ENCODE measurements around the gene VIPAS39. TPM values are rescaled to one million over a fixed set of nuclear protein-coding genes. Genes with fewer than 3 reads are reported as not detected.

The VIPAS39 gene
- total RNA-seq, 1 experiment from 2014 or later, result 16.8 TPM

DNA sequence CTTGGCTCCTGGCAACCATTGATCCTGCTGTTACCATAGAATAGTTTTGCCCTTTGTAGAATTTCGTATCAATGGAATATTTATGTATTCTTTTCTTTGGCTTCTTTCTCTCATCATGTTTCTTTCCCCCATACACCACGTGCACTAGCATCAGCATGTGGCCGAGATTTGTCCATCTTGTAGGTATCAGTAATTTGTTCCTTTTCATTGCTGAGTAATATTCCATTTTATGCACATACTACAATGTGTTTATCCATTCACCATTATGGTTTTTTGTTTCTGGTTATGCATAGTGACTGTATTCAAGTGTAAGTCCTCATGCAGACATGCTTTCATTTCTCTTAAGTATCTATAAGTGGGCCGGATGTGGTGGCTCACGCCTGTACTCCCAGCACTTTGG lies 45.7 kb upstream of the VIPAS39 start:
- H3K4me1 ChIP-seq (ENCODE audit: control insufficient read depth in 1 of 2, insufficient read depth in 2 of 2, low read length in 2 of 2), result no peaks in the 10 kb centered on the region
- no peaks in the 10 kb centered on the region for H3K9me3 ChIP-seq (ENCODE audit: control insufficient read depth in 1 of 2, insufficient read depth in 1 of 2, low read depth in 1 of 2, low read length in 2 of 2)
- TF ChIP-seq FOSL1 (IDR thresholded peaks at IDR 0.05; ENCODE audit: low read depth) (no peak), ATF3 (IDR thresholded peaks at IDR 0.05) (no peak), POLR2A (IDR thresholded peaks at IDR 0.05; ENCODE audit: borderline replicate concordance, extremely low read depth, insufficient read depth, insufficient read length) (no peak), SP1 (IDR thresholded peaks at IDR 0.05; ENCODE audit: low read depth) (no peak), ZBTB33 (IDR thresholded peaks at IDR 0.05; ENCODE audit: extremely low read depth, insufficient replicate concordance, low read length) (no peak), TCF7L2 (IDR thresholded peaks at IDR 0.05; ENCODE audit: borderline replicate concordance, extremely low read depth, insufficient read depth, insufficient read length) (no peak), POLR2AphosphoS5 (IDR thresholded peaks at IDR 0.05; ENCODE audit: low read depth, low read length) (no peak), EZH2 (IDR thresholded peaks at IDR 0.05) (no peak), CEBPB (IDR thresholded peaks at IDR 0.05; ENCODE audit: low read depth) (no peak), RAD21 (IDR thresholded peaks at IDR 0.05; ENCODE audit: low read depth) (no peak), EZH2phosphoT487 (IDR thresholded peaks at IDR 0.05; ENCODE audit: borderline replicate concordance) (no peak)
- POLR2A ChIA-PET, result no interaction called here
- no peaks in the 10 kb centered on the region for H3K27me3 ChIP-seq (ENCODE audit: insufficient read depth, low read length)
- DNase-seq (ENCODE audit: low read depth, low spot score) (no peak), ATAC-seq (no peak)
- no peak overlapping the region for H3K9ac ChIP-seq (ENCODE audit: low read length)
- no peaks in the 10 kb centered on the region for H3K36me3 ChIP-seq (ENCODE audit: control insufficient read depth in 1 of 2, insufficient read depth in 2 of 2, low read length in 2 of 2)
- no peak overlapping the region for H3K27ac ChIP-seq (ENCODE audit: low read depth, low read length)
- H3K79me2 ChIP-seq (ENCODE audit: insufficient read depth, low read length), result no peaks in the 10 kb centered on the region
- H3K9me2 ChIP-seq (ENCODE audit: insufficient read depth), result no peaks in the 10 kb centered on the region
- no TSS peak for BruUV-seq (replicated peaks)
- no peak overlapping the region for H3K4me3 ChIP-seq (replicated peaks in 1 of 2; ENCODE audit: low read depth in 1 of 2, low read length in 2 of 2)
- CTCF ChIA-PET, result no interaction called here
- RAD21 ChIA-PET (ENCODE audit: low non-redundant PET in 1 of 2, low total read pairs in 2 of 2, uncharacterized antibody in 2 of 2, unreplicated experiment in 2 of 2), result no interaction called here
- H3K4me2 ChIP-seq (ENCODE audit: low read length), result no peak overlapping the region
- intact Hi-C loops (cut with micrococcal nuclease), result no loop called here
- H4K20me1 ChIP-seq (ENCODE audit: insufficient read depth), result no peaks in the 10 kb centered on the region
- no peak overlapping the region for H2AFZ ChIP-seq (ENCODE audit: low read depth, low read length, poor library complexity, severe bottlenecking)
